Type B pancreatic cell (in vitro differentiated cells): Measurements from ENCODE around the gene OR1K1. TPM values are rescaled to one million over a fixed set of nuclear protein-coding genes. Genes with fewer than 3 reads are reported as not detected.

Experiments used
- DNase-seq: peaks from one replicate; pipeline ENCODE4 v3.0.0; 2021; ENCODE audit warnings: mixed read lengths; ENCODE audit not compliant: unreplicated experiment; ENCODE audit errors: extremely low spot score
- H3K27ac Mint-ChIP-seq: 2 replicates; pipeline ENCODE4 v1.8.0; 2021; ENCODE audit warnings: mild to moderate bottlenecking, mixed read lengths
- H3K27me3 Mint-ChIP-seq: 2 replicates; pipeline ENCODE4 v1.8.0; 2021; ENCODE audit warnings: mixed read lengths
- H3K36me3 Mint-ChIP-seq: 2 replicates; pipeline ENCODE4 v1.8.0; 2021; ENCODE audit warnings: mixed read lengths
- H3K4me1 Mint-ChIP-seq: one replicate; pipeline ENCODE4 v1.8.0; 2021; ENCODE audit warnings: mixed read lengths; ENCODE audit not compliant: unreplicated experiment
- H3K4me3 Mint-ChIP-seq: 2 replicates; pipeline ENCODE4 v1.8.0; 2021; ENCODE audit warnings: mild to moderate bottlenecking, mixed read lengths
- H3K9me3 Mint-ChIP-seq: 2 replicates; pipeline ENCODE4 v1.8.0; 2021; ENCODE audit warnings: mixed read lengths
- total RNA-seq: library from RNA; stranded (reverse); gene quantifications from 2 replicates; pipeline ENCODE4 v1.2.1, GENCODE V29; 2021; ENCODE audit warnings: low replicate concordance
- TF ChIP-seq, protein P1 (sequence below): fragments of 200-600 bp; sonication (generic); conservative IDR thresholded peaks from 2 replicates; pipeline ENCODE4 v1.5.0; 2021; ENCODE audit warnings: antibody characterized with exemption, mild to moderate bottlenecking

The OR1K1 gene
- total RNA-seq, 1 donor from 2014 or later, result not detected

DNA sequence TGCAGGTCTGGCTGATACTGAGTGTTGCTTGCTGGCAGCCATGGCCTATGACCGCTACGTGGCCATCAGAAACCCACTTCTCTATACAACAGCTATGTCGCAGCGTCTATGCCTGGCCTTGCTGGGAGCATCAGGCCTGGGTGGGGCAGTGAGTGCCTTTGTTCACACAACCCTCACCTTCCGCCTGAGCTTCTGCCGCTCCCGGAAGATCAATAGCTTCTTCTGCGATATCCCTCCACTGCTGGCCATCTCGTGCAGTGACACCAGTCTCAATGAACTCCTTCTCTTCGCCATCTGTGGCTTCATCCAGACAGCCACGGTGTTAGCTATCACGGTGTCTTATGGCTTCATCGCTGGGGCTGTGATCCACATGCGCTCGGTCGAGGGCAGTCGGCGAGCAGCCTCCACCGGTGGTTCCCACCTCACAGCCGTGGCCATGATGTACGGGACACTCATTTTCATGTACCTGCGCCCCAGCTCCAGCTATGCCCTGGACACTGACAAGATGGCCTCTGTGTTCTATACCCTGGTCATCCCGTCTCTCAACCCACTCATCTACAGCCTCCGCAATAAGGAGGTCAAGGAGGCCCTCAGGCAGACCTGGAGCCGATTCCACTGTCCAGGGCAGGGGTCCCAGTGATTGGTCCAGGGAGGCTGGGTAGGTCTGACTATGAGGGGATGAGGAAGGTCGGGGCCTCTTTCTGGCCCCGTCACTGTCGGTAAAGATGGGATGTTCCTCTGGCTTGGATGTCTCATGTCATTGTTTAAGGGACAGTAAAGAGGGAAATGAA is 10.5 kb upstream of the OR1K1 start:
- Mint-ChIP-seq H3K4me3 (no peak overlapping the region), H3K4me1 (no peaks in the 10 kb centered on the region), H3K27ac (no peak overlapping the region), H3K9me3 (no peaks in the 10 kb centered on the region), H3K36me3 (peaks cover 3% of the 10 kb centered on the region), H3K27me3 (peaks cover 13% of the 10 kb centered on the region)
- DNase-seq, result no peak
- TF ChIP-seq, protein P1, sequence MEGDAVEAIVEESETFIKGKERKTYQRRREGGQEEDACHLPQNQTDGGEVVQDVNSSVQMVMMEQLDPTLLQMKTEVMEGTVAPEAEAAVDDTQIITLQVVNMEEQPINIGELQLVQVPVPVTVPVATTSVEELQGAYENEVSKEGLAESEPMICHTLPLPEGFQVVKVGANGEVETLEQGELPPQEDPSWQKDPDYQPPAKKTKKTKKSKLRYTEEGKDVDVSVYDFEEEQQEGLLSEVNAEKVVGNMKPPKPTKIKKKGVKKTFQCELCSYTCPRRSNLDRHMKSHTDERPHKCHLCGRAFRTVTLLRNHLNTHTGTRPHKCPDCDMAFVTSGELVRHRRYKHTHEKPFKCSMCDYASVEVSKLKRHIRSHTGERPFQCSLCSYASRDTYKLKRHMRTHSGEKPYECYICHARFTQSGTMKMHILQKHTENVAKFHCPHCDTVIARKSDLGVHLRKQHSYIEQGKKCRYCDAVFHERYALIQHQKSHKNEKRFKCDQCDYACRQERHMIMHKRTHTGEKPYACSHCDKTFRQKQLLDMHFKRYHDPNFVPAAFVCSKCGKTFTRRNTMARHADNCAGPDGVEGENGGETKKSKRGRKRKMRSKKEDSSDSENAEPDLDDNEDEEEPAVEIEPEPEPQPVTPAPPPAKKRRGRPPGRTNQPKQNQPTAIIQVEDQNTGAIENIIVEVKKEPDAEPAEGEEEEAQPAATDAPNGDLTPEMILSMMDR, result no peak

DNA sequence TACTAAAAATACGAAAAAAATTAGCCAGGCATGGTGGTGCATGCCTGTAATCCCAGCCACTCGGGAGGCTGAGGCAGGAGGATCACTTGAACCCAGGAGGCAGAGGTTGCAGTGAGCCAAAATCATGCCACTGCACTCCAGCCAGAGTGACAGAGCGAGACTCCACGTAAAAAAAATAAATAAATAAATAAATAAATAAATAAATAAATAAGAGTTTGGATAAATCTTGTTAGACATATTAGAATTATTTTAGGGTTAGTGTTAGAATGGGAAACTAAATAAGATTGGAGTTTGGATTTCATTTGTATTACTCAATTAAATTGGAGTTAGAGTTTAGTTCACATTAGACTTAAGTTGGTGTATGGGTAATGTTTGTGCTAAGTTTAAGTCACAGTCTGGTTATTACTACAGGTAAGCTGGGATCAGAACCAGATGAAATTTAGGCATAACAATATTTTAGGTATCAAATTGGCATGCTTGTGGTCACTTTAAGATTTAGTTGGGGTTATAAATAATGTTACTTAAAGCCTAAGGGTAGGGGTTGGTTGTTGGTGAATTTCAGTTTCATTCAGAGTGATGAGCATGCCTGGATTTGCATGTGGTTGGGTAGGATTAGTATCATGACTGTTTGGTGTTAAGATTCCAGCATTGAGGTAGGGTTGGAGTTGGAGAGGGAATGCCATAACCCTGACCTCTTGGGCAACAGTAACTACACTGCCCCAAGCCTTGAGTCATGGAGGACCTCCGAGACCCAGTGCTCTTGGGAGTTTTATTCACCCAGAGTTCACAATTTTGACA is 7.9 kb upstream of the OR1K1 start:
- Mint-ChIP-seq H3K4me1 (no peaks in the 10 kb centered on the region), H3K9me3 (no peaks in the 10 kb centered on the region), H3K27me3 (peaks cover 8% of the 10 kb centered on the region), H3K4me3 (no peak overlapping the region), H3K36me3 (peaks cover 3% of the 10 kb centered on the region), H3K27ac (no peak overlapping the region)
- TF ChIP-seq, protein P1, result no peak
- no peak for DNase-seq

DNA sequence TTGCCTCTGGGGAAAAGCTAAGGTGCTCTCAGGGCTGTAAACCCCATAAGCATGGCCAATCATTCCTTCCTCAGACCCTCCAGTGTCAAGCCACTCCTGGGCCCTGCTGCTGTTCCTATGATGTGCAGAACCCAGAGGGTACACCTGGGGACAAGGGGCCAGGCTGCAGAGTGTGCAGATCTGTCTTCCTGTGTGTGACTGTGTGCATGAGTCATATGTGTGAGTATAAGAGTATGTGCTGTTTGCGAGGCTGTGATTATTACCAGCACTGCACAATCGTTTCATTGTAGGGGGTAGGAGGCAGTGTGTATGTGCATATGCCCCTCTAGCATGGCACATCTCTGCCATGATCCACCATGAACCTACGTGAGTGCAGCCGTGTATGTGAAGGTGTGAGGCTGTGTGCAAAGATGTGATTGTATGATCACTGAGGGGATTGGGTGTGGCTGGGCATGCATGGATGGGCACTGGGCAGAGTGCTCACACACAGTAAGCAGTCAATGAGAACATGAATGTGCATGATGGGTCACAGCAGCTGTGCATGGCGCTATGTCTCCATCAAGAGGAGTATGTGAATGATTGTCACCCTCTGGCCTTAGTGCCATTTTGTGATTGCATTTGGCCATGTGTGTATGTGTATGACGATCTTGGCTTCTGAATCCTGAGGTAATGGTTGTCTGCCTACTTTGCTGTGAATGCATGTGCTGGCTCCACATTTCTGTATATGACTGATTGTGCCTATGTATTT is 2.4 kb upstream of the OR1K1 start:
- Mint-ChIP-seq H3K9me3 (no peaks in the 10 kb centered on the region), H3K4me1 (no peaks in the 10 kb centered on the region), H3K4me3 (no peak overlapping the region), H3K27me3 (peaks cover 21% of the 10 kb centered on the region), H3K36me3 (peaks cover 3% of the 10 kb centered on the region), H3K27ac (no peak overlapping the region)
- no peak for DNase-seq
- TF ChIP-seq, protein P1, result no peak

DNA sequence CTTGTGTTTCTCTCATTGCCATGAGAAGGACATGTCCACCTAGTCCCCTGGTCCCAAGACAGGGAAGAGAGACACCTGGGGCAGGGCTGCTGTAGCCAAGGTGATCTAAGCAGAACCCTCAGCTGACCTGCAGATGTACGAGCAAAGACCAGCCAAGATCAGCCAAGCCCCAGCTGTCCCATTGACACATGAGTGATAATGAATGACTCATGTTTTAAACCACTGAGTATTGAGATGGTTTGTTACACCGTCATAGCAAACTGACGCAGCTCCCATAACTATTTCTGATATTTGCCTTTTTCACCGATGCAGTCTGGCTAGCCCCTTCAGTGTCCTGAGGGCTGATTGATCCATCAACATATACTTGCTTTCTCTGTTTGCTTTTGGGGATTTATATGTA is 6.7 kb downstream of the OR1K1 start:
- Mint-ChIP-seq H3K9me3 (no peaks in the 10 kb centered on the region), H3K4me1 (no peaks in the 10 kb centered on the region), H3K27me3 (no peaks in the 10 kb centered on the region), H3K27ac (no peak overlapping the region), H3K4me3 (no peak overlapping the region), H3K36me3 (no peaks in the 10 kb centered on the region)
- DNase-seq, result no peak
- TF ChIP-seq, protein P1, result no peak

DNA sequence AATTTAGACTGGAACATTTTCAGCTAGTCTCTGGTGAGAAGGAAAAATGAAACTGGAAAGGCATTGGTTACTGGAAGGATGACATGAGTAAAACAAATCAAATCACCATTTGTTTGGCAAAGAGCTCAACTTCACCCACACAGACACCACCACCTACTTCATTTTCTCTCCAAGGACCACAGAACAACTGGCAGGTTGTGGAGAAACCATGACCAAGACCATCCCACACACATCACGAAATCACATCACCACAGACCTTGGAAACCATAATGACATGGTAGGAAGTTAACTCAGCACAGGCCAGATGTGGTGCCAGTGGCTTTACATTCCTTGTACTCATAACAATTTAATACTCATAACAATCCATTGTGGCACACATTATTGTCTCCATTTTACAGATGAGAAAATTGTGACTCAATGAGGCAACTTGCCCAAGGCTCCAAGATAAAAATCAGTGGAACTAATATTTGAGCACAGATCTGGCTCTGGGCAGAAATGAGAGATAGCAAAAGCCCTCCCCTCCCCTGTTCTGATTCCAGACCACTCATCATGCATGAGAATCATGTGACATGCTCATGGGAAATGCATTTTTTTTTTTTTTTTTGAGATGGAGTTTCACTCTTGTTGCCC is 7.5 kb downstream of the OR1K1 start:
- no peak overlapping the region for H3K4me3 Mint-ChIP-seq
- H3K27me3 Mint-ChIP-seq, result no peaks in the 10 kb centered on the region
- no peak overlapping the region for H3K27ac Mint-ChIP-seq
- H3K36me3 Mint-ChIP-seq, result no peaks in the 10 kb centered on the region
- no peaks in the 10 kb centered on the region for H3K4me1 Mint-ChIP-seq
- no peaks in the 10 kb centered on the region for H3K9me3 Mint-ChIP-seq
- DNase-seq, result no peak
- TF ChIP-seq, protein P1, result no peak
